Omental fat pad (tissue), 4 donors: ENCODE measurements around the gene DSE. TPM values are rescaled to one million over a fixed set of nuclear protein-coding genes. Genes with fewer than 3 reads are reported as not detected.
A peak's percentile ranks its signal among the peaks of the same experiment; 100 is the strongest.

ENCODE experiments used
- ATAC-seq: fragments of 150-250 bp; one replicate; pipeline ENCODE4 v1.9.1; 2016; ENCODE audit warnings: mild to moderate bottlenecking, moderate library complexity; ENCODE audit not compliant: low FRiP score
- DNase-seq: peaks from one replicate; pipeline ENCODE4 v3.0.0-alpha.2; 2019; ENCODE audit warnings: low spot score
- CTCF ChIP-seq, 3 donors: fragments of 450-650 bp; IDR thresholded peaks; one replicate each; pipeline ENCODE4 v1.5.1; 2016 to 2017; ENCODE audit warnings: antibody characterized with exemption in 3 of 3, mild to moderate bottlenecking in 3 of 3, moderate library complexity in 2 of 3
- total RNA-seq, 4 donors: library from RNA; depleted of rRNA; stranded (reverse); fragments of >200 nt; gene quantifications; one replicate each; pipeline ENCODE4 v1.1.0, GENCODE V29; 2016

The DSE gene
- total RNA-seq, 4 donors from 2014 or later = 80.9 to 145 (median 100) TPM

DNA sequence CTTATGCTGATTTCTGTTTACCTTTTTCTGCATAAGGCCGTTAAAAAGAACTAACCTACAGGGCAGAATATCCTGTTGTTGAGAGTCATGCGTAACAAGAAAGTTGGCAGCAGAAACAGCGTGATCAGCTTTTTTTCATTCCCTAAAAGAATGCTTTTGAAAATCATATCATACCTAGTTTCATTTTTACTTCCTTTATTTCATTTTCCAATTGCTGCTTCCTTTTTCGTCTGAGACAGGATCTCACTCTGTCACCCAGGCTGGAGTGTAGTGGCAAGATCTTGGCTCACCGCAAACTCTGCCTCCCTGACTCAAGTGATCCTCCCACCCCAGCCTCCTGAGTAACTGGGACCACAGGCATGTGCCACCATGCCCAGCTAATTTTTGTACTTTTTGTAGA is 94.5 kb downstream of the DSE start:
- no peak for ATAC-seq
- no peak for TF ChIP-seq CTCF (IDR thresholded peaks at IDR 0.05)
- no peak for DNase-seq

DNA sequence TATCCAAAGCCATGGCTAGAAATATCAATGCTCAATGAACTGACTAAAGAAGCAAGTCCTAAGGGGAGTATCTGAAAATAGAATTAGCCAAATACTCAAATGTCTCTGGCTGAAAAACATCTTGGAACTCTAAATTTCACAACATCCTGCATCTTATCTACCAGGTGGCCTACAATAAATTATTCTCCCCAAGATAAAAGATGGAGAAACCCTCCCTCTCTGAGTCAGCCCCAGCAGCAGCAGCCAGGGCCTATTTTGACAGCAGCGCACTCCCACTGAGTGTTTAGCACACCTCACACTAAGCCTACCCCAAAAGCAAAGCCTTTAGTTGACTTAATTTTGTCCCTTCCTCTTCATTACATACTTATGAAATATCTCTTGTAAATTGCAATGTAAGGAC is 96.3 kb downstream of the DSE start:
- DNase-seq = no peak
- TF ChIP-seq CTCF (IDR thresholded peaks at IDR 0.05) = no peak
- peak; percentile 78 for ATAC-seq

DNA sequence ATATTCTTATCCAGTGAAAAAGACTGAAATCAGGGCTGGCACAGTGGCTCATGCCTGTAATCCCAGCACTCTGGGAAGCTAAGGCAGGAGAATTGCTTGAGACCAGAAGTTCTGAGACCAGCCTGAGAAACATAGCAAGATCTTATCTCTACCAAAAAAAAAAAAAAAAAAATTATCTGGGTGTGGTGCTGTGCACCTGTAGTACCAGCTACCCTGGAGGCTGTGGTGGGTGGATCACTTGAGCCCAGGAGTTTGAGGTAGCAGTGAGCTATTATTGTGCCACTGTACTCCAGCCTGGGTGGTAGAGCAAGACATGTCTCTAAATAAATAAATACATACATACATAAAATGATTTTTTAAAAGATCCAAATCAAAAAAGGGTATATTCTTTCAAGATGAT is 96.8 kb downstream of the DSE start:
- TF ChIP-seq CTCF (IDR thresholded peaks at IDR 0.05) = no peak
- ATAC-seq (no peak), DNase-seq (no peak)

- DNase-seq = no peak
- no peak for TF ChIP-seq CTCF (IDR thresholded peaks at IDR 0.05)
- ATAC-seq = no peak
Measured at GRCh38 chr6:116468293-116468692, 97.5 kb downstream of the DSE start.

- DNase-seq = no peak
- no peak for ATAC-seq
- no peak for TF ChIP-seq CTCF (IDR thresholded peaks at IDR 0.05)
Measured at GRCh38 chr6:116471531-116471930, 100.8 kb downstream of the DSE start.

DNA sequence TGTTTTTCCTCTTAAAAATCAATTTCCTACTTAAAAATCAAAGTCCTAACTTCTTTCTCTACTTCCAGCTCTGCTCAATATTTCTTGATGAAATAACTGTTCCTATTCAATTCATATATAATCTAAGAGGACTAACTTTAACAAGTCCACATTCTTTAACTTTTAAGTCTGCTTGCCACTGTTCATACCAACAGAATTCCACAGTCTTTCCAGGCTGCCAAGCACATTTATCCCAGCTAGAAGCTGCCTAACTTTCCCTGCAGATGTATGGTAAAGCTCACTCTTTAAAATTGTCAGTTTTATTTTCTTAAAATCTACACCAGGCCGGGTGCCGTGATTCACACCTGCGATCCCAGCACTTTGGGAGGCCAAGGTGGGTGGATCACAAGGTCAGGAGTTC is 102.0 kb downstream of the DSE start:
- no peak for TF ChIP-seq CTCF (IDR thresholded peaks at IDR 0.05)
- no peak for ATAC-seq
- no peak for DNase-seq

GRCh38 chr6:116475141-116475540 is 104.4 kb downstream of the DSE start:
- no peak for TF ChIP-seq CTCF (IDR thresholded peaks at IDR 0.05)
- no peak for ATAC-seq
- no peak for DNase-seq
